ENCODE data around the gene LYPD1. TPM values are rescaled to one million over a fixed set of nuclear protein-coding genes. Genes with fewer than 3 reads are reported as not detected.

LYPD1 gene
- total and polyA plus RNA-seq, 10 of the 15 experiments (the other 5 are each of a cell fraction or from before 2014, with no cell fraction given), result not detected

- H4K20me1 ChIP-seq (ENCODE audit: control insufficient read depth, insufficient read depth), result no peaks in the 10 kb centered on the region
- no peaks in the 10 kb centered on the region for H3K4me1 ChIP-seq (ENCODE audit: control insufficient read depth, insufficient read depth, low read length)
- H3K4me2 ChIP-seq (ENCODE audit: control insufficient read depth, insufficient read depth), result no peak overlapping the region
- H3K9me3 ChIP-seq (replicated peaks; ENCODE audit: control insufficient read depth, insufficient read depth, low read length), result no peaks in the 10 kb centered on the region
- intact Hi-C loops (cut with micrococcal nuclease; ENCODE audit: unreplicated experiment), result no loop called here
- FAIRE-seq (no peak), DNase-seq (ENCODE audit: low read depth, low spot score) (no peak), ATAC-seq (no peak)
- ChIA-PET POLR2A (no interaction called here), SMC1A (ENCODE audit: uncharacterized antibody, unreplicated experiment) (no interaction called here), RAD21 (ENCODE audit: unreplicated experiment) (no interaction called here), CTCF (no interaction called here)
- H3K9ac ChIP-seq (ENCODE audit: control insufficient read depth, insufficient read depth, low read length), result no peak overlapping the region
- TF ChIP-seq HDAC2 (IDR thresholded peaks at IDR 0.05), result no peak
- TF ChIP-seq HCFC1 (IDR thresholded peaks at IDR 0.05; ENCODE audit: low read length), result no peak
- TF ChIP-seq SREBF1 (IDR thresholded peaks at IDR 0.05; ENCODE audit: low read length), result no peak
- TF ChIP-seq FOXM1 (IDR thresholded peaks at IDR 0.05; ENCODE audit: low read depth, low read length), result no peak
- TF ChIP-seq HDAC6 (IDR thresholded peaks at IDR 0.05; ENCODE audit: unreplicated experiment), result no peak
- no peak for TF ChIP-seq EGR1 (IDR thresholded peaks at IDR 0.05; ENCODE audit: borderline replicate concordance in 1 of 2, low read depth in 2 of 2, low read length in 2 of 2)
- TF ChIP-seq PML (IDR thresholded peaks at IDR 0.05; ENCODE audit: low read length), result no peak
- no peak for TF ChIP-seq KAT2A (conservative IDR thresholded peaks at IDR 0.05; ENCODE audit: control insufficient read depth, low read depth, low read length)
- TF ChIP-seq STAT1 (conservative IDR thresholded peaks at IDR 0.05), result no peak
- no peak for TF ChIP-seq PRDM15 (CRISPR knock-in tag; IDR thresholded peaks at IDR 0.05)
- TF ChIP-seq BACH1 (IDR thresholded peaks at IDR 0.05; ENCODE audit: borderline replicate concordance), result no peak
- TF ChIP-seq USF1 (IDR thresholded peaks at IDR 0.05; ENCODE audit: borderline replicate concordance, extremely low read length, insufficient read depth, low read depth, low read length), result no peak
- H3K27me3 ChIP-seq (replicated peaks in 1 of 2; ENCODE audit: control insufficient read depth in 2 of 2, insufficient read depth in 2 of 2, low read length in 1 of 2), result no peaks in the 10 kb centered on the region
- H3K36me3 ChIP-seq (ENCODE audit: control insufficient read depth in 2 of 2, insufficient read depth in 2 of 2, low read length in 1 of 2), result no peaks in the 10 kb centered on the region
- H3K27ac ChIP-seq (ENCODE audit: control insufficient read depth, insufficient read depth), result no peak overlapping the region
- BruUV-seq (replicated peaks), result no TSS peak
- H3K79me2 ChIP-seq (ENCODE audit: control insufficient read depth, insufficient read depth, low read length), result no peaks in the 10 kb centered on the region
- H3K4me3 ChIP-seq, result no peak overlapping the region
- H2AFZ ChIP-seq (ENCODE audit: control insufficient read depth, low read depth, low read length), result no peak overlapping the region
- under 1% methylated on average over 8 of the region's 9 CpGs for WGBS (ENCODE audit: insufficient coverage, insufficient replicate concordance, low lambda C conversion rate, missing lambda C conversion rate)
- in situ Hi-C loops (cut with MboI), result no loop called here
These were observed 46.7 kb downstream of the LYPD1 start for GRCh38 chr2:132623096-132623839.
